Ishikawa (cell line): ENCODE results near the gene KRTCAP2.

ENCODE experiments used
- CEBPB ChIP-seq: IDR thresholded peaks from 2 replicates; pipeline ENCODE4 v1.6.1; 2012
- CREB1 ChIP-seq: IDR thresholded peaks from 2 replicates; pipeline ENCODE4 v1.6.1; 2012; ENCODE audit warnings: low read depth
- EGR1 ChIP-seq: IDR thresholded peaks from 2 replicates; pipeline ENCODE4 v1.6.1; 2012
- EP300 ChIP-seq: IDR thresholded peaks from 2 replicates; pipeline ENCODE4 v1.6.1; 2012; ENCODE audit warnings: borderline replicate concordance
- FOXM1 ChIP-seq: IDR thresholded peaks from 2 replicates; pipeline ENCODE4 v1.6.1; 2012; ENCODE audit warnings: low read depth, borderline replicate concordance
- MAX ChIP-seq: IDR thresholded peaks from 2 replicates; pipeline ENCODE4 v1.6.1; 2012
- NFIC ChIP-seq: IDR thresholded peaks from 2 replicates; pipeline ENCODE4 v1.6.1; 2012
- RAD21 ChIP-seq: IDR thresholded peaks from 2 replicates; pipeline ENCODE4 v1.6.1; 2012; ENCODE audit warnings: low read depth
- TAF1 ChIP-seq: IDR thresholded peaks from 2 replicates; pipeline ENCODE4 v1.6.1; 2012; ENCODE audit warnings: low read depth, mild to moderate bottlenecking
- TCF12 ChIP-seq: IDR thresholded peaks from 2 replicates; pipeline ENCODE4 v1.6.1; 2012; ENCODE audit warnings: low read depth
- TEAD4 ChIP-seq: IDR thresholded peaks from 2 replicates; pipeline ENCODE4 v1.6.1; 2012
- USF1 ChIP-seq: IDR thresholded peaks from 2 replicates; pipeline ENCODE4 v1.6.1; 2012
- YY1 ChIP-seq: IDR thresholded peaks from 2 replicates; pipeline ENCODE4 v1.6.1; 2012; ENCODE audit warnings: low read depth
- ZBTB7A ChIP-seq: IDR thresholded peaks from 2 replicates; pipeline ENCODE4 v1.6.1; 2012; ENCODE audit warnings: low read depth
- TF ChIP-seq, protein P1 (sequence below): IDR thresholded peaks from 2 replicates; pipeline ENCODE4 v1.6.1; 2012; ENCODE audit warnings: low read depth, mild to moderate bottlenecking

Gene KRTCAP2

DNA sequence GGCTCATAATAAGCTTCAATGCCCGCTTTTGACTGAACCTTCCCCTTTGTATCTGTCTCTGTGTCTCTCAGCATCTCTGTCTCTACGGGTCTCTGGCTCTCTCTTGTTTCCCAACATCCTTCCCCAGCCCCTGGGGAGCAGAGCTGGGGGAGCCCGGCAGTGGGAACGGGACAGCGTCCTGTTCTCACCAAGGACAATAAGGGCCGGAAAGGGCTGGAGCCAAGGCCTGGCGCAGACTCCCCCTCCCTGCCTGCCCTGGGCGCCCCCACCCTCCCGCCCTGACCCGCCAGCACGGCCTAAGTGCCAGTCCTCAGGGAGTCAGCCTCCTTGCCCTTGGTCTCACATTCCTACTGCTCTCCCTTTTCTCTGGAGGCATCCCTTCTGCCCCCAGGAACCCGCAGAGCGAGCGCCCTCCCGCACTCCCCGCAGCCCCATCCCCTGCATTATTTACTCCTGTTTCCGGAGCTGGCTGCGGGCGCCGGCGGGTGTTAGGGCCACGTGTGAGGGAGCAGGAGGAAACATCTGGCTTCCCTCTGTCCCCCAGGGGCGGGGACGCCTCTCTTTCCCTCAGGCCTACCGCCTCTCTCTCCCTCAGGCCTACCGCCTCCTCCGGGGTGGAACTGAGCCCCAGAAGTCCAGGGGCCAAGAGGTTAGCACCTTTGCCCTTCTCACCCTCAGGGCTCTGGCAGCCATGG lies 6.5 kb downstream of the KRTCAP2 start:
- TF ChIP-seq, protein P1, sequence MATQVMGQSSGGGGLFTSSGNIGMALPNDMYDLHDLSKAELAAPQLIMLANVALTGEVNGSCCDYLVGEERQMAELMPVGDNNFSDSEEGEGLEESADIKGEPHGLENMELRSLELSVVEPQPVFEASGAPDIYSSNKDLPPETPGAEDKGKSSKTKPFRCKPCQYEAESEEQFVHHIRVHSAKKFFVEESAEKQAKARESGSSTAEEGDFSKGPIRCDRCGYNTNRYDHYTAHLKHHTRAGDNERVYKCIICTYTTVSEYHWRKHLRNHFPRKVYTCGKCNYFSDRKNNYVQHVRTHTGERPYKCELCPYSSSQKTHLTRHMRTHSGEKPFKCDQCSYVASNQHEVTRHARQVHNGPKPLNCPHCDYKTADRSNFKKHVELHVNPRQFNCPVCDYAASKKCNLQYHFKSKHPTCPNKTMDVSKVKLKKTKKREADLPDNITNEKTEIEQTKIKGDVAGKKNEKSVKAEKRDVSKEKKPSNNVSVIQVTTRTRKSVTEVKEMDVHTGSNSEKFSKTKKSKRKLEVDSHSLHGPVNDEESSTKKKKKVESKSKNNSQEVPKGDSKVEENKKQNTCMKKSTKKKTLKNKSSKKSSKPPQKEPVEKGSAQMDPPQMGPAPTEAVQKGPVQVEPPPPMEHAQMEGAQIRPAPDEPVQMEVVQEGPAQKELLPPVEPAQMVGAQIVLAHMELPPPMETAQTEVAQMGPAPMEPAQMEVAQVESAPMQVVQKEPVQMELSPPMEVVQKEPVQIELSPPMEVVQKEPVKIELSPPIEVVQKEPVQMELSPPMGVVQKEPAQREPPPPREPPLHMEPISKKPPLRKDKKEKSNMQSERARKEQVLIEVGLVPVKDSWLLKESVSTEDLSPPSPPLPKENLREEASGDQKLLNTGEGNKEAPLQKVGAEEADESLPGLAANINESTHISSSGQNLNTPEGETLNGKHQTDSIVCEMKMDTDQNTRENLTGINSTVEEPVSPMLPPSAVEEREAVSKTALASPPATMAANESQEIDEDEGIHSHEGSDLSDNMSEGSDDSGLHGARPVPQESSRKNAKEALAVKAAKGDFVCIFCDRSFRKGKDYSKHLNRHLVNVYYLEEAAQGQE: no peak
- TF ChIP-seq YY1: no peak
- TF ChIP-seq TAF1: no peak
- no peak for TF ChIP-seq MAX
- TF ChIP-seq NFIC: no peak
- no peak for TF ChIP-seq CREB1
- no peak for TF ChIP-seq EP300
- TF ChIP-seq EGR1: no peak
- no peak for TF ChIP-seq CEBPB
- no peak for TF ChIP-seq TEAD4
- no peak for TF ChIP-seq FOXM1
- no peak for TF ChIP-seq USF1

DNA sequence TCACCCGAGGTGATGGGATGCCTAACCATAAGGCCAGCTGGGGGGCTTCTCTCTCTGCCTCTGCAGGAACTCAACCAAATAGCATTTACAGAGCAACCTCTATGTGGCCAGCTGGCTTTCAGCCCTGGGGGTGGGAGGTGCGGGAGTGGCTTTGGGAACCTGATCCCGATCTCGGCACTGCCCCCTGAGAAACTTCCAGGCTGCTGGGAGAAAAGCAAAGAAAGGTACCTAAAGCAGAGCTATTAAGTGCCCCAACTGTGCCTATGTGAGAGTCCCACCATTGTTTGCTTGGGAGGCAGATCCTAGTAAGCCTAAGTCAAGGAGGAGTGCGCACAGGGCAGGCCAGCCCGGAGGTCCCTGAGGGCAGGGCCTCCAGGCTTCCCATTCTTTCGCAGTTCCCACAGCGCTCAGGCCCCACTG lies 7.0 kb downstream of the KRTCAP2 start:
- TF ChIP-seq ZBTB7A: no peak
- TF ChIP-seq CREB1: no peak
- no peak for TF ChIP-seq TCF12
- no peak for TF ChIP-seq USF1
- no peak for TF ChIP-seq FOXM1
- TF ChIP-seq EGR1: no peak
- TF ChIP-seq, protein P1: no peak
- no peak for TF ChIP-seq MAX
- no peak for TF ChIP-seq EP300
- TF ChIP-seq NFIC: no peak
- TF ChIP-seq CEBPB: no peak
- no peak for TF ChIP-seq TEAD4
- no peak for TF ChIP-seq YY1
- TF ChIP-seq TAF1: no peak
- TF ChIP-seq RAD21: no peak

GRCh38 chr1:155160128-155160527 lies 13.0 kb downstream of the KRTCAP2 start:
- TF ChIP-seq EGR1: no peak
- no peak for TF ChIP-seq CREB1
- no peak for TF ChIP-seq FOXM1

- no peak for TF ChIP-seq MAX
- TF ChIP-seq ZBTB7A: no peak
- no peak for TF ChIP-seq NFIC
- no peak for TF ChIP-seq CREB1
- TF ChIP-seq, protein P1: no peak
- no peak for TF ChIP-seq USF1
- TF ChIP-seq EP300: no peak
- TF ChIP-seq FOXM1: no peak
- no peak for TF ChIP-seq YY1
- TF ChIP-seq TAF1: no peak
- no peak for TF ChIP-seq RAD21
- TF ChIP-seq CEBPB: no peak
- TF ChIP-seq TEAD4: no peak
- TF ChIP-seq EGR1: no peak
- no peak for TF ChIP-seq TCF12
These were observed 14.1 kb downstream of the KRTCAP2 start for GRCh38 chr1:155158991-155159390.
